Measurements from ENCODE around the gene LTF.

DNA sequence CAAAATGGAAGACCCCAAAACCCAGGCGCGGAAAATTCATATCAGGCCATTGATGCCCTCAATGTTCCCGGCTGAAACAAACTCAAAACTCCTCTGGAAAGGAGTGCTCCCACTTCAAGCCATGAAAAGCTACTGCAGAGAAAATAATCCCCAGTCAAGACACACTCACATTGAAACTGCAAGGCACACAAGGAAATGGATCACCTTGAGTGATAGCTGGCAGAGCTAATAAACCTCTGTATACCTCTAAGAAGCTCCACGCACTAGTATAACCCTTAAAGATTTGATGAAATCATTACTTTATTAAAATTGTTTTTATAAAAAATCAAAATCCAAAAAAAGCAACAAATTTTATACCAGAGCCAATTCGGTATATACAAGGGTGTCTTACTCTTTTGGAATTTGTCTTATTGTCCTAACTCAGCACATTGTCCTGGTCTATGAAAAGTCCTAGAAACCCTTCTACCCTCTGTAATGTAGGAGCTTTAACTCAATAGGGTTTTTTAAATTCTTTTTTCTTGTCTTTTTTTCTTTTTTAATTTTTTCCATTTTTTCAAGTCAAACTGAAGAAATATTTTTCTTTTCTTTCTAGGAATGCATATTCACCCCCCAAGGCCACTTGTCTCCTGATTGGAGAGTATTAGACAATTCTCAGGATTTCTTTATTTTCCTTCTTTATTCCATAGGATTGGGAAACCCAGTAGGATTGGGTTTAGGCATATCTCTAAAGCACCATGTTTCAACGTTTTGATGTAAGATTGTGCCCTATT is 66.3 kb downstream of the LTF start:
- no peak for TF ChIP-seq YY1 (IDR thresholded peaks at IDR 0.05; ENCODE audit: extremely low read depth, insufficient replicate concordance, low read depth, low read length)
- no peak for TF ChIP-seq REST (IDR thresholded peaks at IDR 0.05; ENCODE audit: low read depth)
- TF ChIP-seq JUND (IDR thresholded peaks at IDR 0.05), result no peak
- TF ChIP-seq POLR2A (IDR thresholded peaks at IDR 0.05; ENCODE audit: borderline replicate concordance, extremely low read depth, insufficient read depth, insufficient read length), result no peak
- TF ChIP-seq EGR1 (IDR thresholded peaks at IDR 0.05; ENCODE audit: low read depth), result no peak
- TF ChIP-seq ELF1 (IDR thresholded peaks at IDR 0.05; ENCODE audit: borderline replicate concordance, low read depth), result no peak
- TF ChIP-seq, protein P1, sequence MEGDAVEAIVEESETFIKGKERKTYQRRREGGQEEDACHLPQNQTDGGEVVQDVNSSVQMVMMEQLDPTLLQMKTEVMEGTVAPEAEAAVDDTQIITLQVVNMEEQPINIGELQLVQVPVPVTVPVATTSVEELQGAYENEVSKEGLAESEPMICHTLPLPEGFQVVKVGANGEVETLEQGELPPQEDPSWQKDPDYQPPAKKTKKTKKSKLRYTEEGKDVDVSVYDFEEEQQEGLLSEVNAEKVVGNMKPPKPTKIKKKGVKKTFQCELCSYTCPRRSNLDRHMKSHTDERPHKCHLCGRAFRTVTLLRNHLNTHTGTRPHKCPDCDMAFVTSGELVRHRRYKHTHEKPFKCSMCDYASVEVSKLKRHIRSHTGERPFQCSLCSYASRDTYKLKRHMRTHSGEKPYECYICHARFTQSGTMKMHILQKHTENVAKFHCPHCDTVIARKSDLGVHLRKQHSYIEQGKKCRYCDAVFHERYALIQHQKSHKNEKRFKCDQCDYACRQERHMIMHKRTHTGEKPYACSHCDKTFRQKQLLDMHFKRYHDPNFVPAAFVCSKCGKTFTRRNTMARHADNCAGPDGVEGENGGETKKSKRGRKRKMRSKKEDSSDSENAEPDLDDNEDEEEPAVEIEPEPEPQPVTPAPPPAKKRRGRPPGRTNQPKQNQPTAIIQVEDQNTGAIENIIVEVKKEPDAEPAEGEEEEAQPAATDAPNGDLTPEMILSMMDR (IDR thresholded peaks at IDR 0.05 in 2 of 3, conservative IDR thresholded peaks at IDR 0.05 in 1 of 3; ENCODE audit: borderline replicate concordance in 1 of 3, insufficient read depth in 1 of 3, low read depth in 2 of 3, low read length in 2 of 3), result no peak
- TF ChIP-seq SP1 (IDR thresholded peaks at IDR 0.05; ENCODE audit: low read depth), result no peak
- no peak for TF ChIP-seq POLR2AphosphoS5 (IDR thresholded peaks at IDR 0.05; ENCODE audit: low read depth, low read length)
- no peak for TF ChIP-seq ZNF274 (IDR thresholded peaks at IDR 0.05; ENCODE audit: low read depth, low read length)
- TF ChIP-seq EZH2 (IDR thresholded peaks at IDR 0.05), result no peak
- no peak for TF ChIP-seq SRF (IDR thresholded peaks at IDR 0.05; ENCODE audit: low read depth)
- no peak for TF ChIP-seq ATF3 (IDR thresholded peaks at IDR 0.05)
- TF ChIP-seq MAX (IDR thresholded peaks at IDR 0.05), result no peak
